GM19099 (cell line): Measurements from ENCODE around the gene HVCN1.

Experiments used
- POLR2A ChIP-seq: IDR thresholded peaks from 3 replicates; pipeline ENCODE4 v1.6.1; 2011; ENCODE audit warnings: low read depth; ENCODE audit not compliant: insufficient read length; ENCODE audit errors: extremely low read depth

Gene HVCN1

GRCh38 chr12:110684312-110684836 is 4.5 kb downstream of the HVCN1 start:
- TF ChIP-seq POLR2A, result no peak

GRCh38 chr12:110683888-110684287 is 5.0 kb downstream of the HVCN1 start:
- no peak for TF ChIP-seq POLR2A

- TF ChIP-seq POLR2A, result no peak
These were observed 8.9 kb downstream of the HVCN1 start for GRCh38 chr12:110680032-110680431.

- no peak for TF ChIP-seq POLR2A
These were observed 9.7 kb downstream of the HVCN1 start for GRCh38 chr12:110679201-110679600.

- TF ChIP-seq POLR2A, result no peak
These were observed 10.9 kb downstream of the HVCN1 start for GRCh38 chr12:110677982-110678381.

GRCh38 chr12:110677206-110677911 is 11.6 kb downstream of the HVCN1 start:
- TF ChIP-seq POLR2A, result peak; percentile 37

GRCh38 chr12:110676171-110676570 is 12.7 kb downstream of the HVCN1 start:
- no peak for TF ChIP-seq POLR2A

GRCh38 chr12:110670161-110670701 is 18.7 kb downstream of the HVCN1 start:
- TF ChIP-seq POLR2A, result peak; percentile 57

- peak; percentile 41 for TF ChIP-seq POLR2A
These were observed 19.8 kb downstream of the HVCN1 start for GRCh38 chr12:110669193-110669502.

GRCh38 chr12:110668480-110669192 is 20.3 kb downstream of the HVCN1 start:
- TF ChIP-seq POLR2A, result peak; percentile 41

- no peak for TF ChIP-seq POLR2A
These were observed 21.2 kb downstream of the HVCN1 start for GRCh38 chr12:110667671-110668070.

GRCh38 chr12:110666892-110667291 is 22.0 kb downstream of the HVCN1 start:
- no peak for TF ChIP-seq POLR2A

GRCh38 chr12:110661337-110661972 is 27.5 kb downstream of the HVCN1 start:
- peak; percentile 46 for TF ChIP-seq POLR2A

GRCh38 chr12:110658878-110659277 is 30.0 kb downstream of the HVCN1 start:
- TF ChIP-seq POLR2A, result no peak

GRCh38 chr12:110658242-110658641 is 30.7 kb downstream of the HVCN1 start:
- no peak for TF ChIP-seq POLR2A
